NCI-H526 treated with DMSO at 0.1 percent for 48 hours (cell line): ENCODE data around the gene CDK2.
"Not testable (repeated sequence)": the region's sequence is repeated elsewhere in the genome, so short reads cannot be mapped to it uniquely, and the experiment has no call there.

Source experiments
- DNase-seq: peaks from one replicate; lab custom pipeline; 2025; lab: John Stamatoyannopoulos, UW

CDK2 gene

DNA sequence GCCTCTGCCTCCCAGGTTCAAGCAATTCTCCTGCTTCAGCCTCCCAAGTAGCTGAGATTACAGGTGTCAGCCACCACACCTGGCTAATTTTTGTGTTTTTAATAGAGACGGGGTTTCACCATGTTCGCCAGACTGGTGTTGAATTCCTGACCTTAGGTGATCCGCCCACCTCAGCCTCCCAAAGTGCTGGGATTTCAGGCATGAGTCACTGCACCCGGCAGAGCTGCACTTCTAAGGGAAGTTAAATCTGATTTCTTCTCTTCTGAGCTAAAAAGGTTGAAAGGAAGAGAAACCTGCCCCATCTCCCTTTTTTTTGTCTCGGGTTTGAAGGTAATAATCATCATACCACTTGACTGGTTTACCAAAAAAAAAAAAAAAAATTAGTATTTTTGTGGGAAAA lies 15.3 kb downstream of the CDK2 start:
- not testable (repeated sequence) for DNase-seq

DNA sequence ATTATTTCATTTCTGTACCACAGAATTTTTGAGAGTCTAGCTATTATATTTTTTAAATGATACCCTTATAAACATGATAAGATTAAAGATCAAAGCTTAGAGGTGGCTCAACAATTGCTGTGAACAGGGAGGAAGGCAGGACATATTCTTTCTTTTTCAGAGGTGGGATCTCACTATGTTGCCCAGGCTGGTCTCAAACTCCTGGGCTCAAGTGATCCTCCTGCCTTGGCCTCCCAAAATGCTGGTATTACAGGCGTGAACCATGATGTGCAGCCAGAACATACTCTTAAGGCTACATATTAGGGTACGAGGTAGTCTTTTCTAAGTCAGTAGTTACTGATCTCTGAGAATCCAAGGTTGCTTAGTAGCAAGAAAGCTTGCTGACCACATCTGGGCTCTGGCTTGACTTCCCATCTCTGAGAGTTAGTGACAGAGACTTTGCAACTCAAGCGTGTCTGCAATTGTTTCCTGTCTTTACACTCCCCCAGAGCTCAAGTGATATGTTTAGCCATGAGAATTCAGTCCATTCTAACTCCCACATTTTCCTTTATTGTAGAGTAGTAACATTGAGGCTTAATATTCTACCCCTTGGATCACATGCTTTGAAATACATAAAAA lies 15.8 kb downstream of the CDK2 start:
- no peak for DNase-seq

DNA sequence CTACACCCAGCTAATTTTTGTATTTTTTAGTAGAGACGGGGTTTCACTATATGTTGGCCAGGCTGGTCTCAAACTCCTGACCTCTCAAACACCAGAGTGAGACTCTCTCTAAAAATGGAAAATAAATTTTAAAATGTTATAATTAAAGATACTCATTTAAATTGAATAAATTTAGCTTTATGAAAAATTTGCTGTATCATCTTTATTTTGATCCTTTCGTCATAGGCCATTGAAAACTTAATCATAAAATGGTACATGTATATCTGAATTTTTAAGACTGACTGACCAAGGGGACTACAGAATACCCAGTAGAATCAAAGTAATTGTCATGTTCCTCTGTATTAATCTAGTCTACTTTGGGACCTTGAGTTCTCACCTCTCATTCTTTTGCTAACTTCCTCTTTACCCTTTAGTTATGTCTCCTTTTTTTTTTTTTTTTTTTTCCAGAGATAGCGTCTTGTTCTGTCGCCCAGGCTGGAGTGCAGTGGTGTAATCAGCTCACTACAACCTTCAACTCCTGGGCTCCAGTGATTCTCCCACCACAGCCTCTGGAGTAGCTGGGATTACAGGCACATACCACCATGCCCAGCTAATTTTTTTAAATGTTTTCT lies 16.7 kb downstream of the CDK2 start:
- DNase-seq: no peak

DNA sequence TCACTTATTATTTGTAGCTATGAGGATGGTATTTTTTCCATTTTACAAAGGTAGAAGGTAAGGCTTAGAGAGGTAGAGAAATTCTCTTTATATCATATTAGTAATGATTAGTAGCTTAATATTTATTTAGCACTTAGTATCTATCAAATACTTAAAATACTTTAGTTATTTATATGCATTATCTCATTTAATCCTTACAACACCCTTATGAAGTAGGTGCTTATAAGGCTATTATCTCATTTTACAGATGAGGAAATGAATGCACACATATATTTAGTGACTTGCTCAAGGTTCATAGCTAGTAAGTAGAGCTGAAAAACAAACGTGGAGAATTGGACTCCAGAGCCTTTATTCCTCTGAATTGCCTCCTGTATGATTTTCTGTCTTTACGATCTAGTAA lies 18.2 kb downstream of the CDK2 start:
- no peak for DNase-seq

DNA sequence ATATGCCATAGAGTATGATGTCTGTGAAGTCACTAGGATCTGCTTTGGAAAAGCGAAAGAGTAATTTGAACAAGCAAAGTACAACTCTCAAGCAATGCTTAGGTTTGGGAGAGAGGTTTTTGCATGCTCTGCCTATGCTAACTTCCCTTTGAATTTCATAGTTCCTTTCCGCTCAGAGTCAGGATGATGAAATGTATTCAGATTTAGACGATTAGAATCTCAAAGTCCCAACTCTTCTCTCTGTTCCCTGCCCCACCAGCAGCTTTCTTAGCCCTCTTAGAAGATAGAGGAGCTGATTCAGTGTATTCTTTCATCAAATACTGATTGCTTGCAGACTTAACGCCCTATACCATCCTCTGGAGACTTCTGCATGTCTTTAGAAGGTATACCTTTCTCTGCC lies 18.7 kb downstream of the CDK2 start:
- no peak for DNase-seq

DNA sequence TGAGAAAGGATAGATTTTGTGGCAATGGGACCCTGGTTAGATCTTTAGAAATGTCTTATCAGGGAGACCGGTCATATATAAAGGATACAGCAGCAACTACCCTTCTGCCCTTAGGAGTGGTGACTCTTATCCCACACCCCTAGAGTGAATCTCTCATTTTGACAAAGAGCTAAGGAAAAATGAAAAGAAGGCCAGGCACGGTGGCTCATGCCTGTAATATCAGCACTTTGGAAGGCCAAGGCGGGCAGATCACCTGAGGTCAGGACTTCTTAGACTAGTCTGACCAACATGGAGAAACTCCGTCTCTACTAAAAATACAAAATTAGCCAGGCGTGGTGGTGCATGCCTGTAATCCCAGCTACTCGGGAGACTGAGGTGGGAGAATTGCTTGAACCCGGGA lies 19.3 kb downstream of the CDK2 start:
- DNase-seq: not testable (repeated sequence)

DNA sequence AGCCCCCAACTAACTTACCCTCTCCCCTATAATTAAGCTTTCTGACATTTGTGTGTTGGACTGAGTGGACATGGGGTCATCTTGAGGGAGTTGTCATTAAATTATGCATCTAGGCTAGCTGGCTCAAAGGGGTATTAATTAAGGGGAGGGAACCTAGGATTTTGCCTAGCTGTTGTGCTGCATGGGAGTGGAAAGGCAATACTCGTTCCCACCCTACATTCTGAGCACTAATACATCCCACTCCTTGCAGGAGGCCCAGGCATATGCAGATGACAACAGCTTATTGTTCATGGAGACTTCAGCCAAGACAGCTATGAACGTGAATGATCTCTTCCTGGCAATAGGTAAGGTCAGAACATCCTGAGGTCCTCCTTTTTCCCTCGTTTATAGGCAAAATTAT lies 24.5 kb downstream of the CDK2 start:
- no peak for DNase-seq

DNA sequence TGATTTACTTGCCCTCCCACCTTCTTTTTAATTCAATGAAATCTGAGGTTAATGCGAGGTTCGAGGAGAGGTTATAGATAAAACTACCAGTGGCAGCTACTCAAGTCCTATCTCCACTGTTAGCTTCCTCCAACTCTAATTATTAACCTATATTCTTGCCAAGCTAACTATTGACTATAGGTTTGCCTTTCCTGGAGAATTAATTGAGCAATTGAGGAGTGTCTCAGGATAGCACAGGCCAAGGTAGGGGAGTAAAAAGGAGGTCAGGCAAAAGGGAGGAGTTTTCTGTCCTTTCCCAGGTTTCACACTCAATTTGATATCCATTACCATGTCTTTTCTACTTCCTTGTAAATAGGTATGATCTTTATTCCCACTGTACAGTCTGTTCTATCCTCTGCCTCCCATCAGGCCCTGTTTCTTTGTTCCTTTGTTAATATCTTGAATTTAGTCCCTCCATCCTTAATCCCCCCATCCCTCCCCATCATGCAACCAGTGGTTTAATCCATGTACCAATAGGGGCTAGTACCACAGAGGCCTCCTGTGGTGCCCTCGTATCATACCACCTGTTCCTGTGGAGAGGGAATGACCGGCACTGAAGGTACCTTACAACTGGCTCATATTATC lies 26.7 kb downstream of the CDK2 start:
- DNase-seq: no peak

DNA sequence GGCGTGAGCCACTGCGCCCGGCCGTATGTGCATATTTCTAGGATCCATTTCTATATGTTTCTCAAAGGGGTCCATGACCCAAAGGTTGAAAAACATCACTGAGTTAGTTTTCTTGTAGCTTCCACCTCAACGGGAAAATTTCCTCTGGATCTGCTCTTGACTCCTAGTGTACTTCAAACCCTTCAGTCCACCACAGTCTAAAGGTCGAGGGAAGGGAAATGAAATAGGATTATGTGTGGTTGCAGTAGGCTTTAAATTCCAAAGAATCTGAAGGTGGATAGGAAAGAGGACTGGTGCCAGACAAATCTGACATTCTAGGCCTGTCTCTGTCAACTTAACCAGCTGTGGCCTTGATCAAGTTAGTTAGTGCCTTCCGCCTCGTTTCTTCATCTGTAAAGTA lies 28.7 kb downstream of the CDK2 start:
- DNase-seq: no peak

DNA sequence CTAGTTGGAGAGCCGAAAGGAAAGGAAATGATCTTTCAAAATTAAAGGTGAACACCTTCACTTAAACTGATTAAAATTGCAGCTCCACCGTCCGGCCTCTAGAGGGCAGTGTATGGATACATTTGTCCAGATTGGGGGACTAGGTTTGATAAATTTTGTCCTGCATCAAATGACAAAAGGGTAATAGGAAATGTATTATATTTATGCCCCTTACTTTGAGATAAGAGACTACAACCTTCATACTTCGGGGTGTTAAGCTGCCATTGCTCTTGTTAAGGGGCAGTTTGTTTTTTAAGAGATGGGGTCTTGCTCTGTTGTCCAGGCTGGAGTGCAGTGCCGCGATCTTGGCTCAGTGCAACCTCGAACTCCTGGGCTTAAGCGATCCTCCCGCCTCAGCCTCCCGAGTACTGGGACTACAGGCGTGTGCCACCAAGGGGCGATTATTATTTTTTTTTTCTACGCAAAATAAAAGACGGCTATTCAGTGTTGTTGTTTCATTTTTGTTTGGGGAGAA lies 29.6 kb downstream of the CDK2 start:
- DNase-seq: peak; percentile 32

DNA sequence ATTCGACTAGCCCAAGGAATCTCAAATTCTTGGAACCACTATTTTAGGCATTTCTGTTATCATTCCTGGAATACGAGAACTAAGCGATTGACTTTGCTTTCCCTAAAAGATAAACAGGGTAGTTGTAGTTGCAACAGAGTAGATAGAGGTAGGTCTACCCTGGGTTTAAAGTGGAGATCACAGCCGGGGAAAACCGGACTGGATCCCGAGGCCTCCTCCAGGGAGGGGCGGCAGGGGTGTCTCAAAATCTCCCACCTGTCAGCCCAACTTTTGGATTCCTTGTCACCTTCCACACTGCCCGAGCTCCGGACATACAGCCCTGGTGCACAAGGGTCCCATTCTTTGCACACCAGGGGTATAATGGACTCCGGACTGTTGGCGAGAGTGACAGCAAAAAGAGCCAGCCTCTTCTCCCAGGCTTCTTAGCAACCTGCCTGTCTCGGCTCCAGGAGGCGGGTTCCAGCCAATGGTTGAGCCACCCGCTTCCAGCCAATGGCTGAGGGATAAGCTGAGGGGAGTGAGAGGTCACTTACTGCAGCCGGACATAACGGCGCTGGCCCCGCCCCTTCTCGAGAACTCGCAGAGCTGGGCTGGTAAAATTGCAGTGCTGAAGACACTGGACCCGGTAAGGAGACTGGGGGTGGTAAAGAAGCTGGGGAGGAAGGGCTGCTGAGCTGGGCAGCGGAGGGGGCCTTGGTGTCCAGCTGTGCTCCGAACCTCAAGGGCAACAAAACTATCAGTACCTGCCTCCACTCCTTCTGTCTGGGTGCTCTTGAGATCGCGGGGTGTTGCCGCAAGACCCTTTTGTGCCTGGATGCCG lies 30.3 kb downstream of the CDK2 start, which contains the start of gene SUOX:
SUOX (plus strand) TSS at position 562 of the 820 bp plus-strand sequence. CDS start 4,946 bp downstream, outside the sequence.
- peak; percentile 82 for DNase-seq

DNA sequence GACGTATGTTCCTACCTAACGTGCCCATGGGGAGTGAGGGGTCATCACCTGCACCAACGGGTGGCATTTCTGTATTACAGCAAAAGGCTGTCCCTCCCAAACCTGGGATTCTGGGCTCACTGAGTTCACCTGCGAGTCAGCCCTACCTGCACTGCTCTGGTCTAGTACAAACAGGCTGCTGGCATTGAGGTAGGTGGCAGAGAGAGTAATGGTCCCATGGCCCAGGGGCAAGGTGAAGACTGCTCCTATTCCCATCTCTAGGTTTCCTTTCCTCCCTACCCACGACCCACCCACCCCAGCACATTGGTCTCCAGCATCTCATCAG lies 30.9 kb downstream of the CDK2 start:
- DNase-seq: peak; percentile 22

DNA sequence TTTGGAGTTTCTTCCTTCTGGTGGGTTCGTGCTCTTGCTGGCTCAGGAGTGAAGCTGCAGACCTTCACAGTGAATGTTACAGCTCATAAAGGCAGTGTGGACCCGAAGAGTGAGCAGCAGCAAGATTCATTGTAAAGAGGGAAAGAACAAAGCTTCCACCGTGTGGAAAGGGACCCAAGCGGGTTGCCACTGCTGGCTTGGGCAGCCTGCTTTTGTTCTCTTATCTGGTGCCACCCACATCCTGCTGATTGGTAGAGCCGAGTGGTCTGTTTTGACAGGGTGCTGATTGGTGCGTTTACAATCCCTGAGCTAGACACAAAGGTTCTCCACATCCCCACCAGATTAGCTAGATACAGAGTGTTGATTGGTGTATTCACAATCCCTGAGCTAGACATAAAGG lies 32.9 kb downstream of the CDK2 start:
- DNase-seq: not testable (repeated sequence)

DNA sequence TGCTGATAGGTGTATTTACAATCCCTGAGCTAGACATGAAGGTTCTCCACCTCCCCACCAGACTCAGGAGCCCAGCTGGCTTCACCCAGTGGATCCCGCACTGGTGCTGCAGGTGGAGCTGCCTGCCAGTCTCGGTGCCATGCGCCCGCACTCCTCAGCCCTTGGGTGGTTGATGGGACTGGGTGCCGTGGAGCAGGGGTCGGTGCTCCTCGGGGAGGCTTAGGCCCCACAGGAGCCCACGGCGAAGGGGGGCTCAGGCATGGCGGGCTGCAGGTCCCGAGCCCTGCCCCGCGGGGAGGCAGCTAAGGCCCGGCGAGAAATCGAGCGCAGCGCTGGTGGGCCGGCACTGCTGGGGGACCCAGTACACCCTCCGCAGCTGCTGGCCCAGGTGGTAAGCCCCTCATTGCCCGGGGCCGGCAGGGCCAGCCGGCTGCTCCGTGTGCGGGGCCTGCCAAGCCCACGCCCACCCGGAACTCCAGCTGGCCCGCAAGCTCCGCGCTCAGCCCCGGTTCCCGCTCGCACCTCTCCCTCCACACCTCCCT lies 33.4 kb downstream of the CDK2 start:
- not testable (repeated sequence) for DNase-seq

DNA sequence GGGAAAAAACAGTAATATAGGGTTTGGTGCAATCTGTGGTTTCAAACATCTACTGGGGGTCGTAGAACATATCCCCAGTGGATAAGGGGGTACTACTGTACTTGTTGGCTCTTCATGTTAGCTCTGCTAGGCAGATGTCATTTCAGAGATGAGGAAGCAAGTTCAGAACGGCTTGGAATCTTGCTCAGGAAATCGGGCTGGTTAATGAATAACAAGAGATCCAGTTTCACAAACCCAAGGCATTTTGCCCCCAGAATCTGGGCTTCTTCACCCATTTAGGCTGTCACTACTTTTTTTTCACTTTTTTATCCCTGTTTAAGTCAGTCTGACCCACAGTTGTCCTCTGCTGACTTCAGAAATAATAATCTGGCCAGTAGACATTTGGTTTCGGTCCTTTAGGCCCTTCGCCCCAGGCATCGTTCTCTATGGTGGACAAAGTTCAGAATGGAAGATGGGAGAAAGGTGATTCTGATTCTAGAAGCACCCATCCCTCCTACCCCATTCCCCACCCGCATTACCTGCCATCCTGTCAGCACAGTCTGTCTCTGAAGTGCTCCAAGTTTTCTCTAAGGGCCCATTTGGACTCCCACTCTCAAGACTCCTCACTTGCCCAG lies 35.0 kb downstream of the CDK2 start:
- no peak for DNase-seq

DNA sequence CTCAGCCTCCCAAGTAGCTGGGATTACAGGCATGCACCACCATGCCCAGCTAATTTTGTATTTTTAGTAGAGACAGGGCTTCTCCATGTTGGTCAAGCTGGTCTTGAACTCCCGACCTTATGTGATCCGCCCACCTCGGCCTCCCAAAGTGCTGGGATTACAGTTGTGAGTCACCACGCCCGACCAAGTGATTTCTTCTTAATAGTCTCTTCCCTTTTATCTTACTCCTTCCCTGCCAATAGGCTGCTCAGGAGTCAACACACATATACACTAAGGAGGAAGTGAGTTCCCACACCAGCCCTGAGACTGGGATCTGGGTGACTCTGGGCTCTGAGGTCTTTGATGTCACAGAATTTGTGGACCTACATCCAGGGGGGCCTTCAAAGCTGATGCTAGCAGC lies 36.7 kb downstream of the CDK2 start:
- DNase-seq: not testable (repeated sequence)

DNA sequence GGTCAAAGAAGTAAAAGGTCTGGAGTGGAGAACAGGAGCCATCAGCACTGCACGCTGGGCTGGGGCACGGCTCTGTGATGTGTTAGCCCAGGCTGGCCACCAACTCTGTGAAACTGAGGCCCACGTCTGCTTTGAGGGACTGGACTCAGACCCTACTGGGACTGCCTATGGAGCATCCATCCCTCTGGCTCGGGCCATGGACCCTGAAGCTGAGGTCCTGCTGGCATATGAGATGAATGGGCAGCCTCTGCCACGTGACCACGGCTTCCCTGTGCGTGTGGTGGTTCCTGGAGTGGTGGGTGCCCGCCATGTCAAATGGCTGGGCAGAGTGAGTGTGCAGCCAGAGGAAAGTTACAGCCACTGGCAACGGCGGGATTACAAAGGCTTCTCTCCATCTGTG lies 37.6 kb downstream of the CDK2 start:
- DNase-seq: no peak

DNA sequence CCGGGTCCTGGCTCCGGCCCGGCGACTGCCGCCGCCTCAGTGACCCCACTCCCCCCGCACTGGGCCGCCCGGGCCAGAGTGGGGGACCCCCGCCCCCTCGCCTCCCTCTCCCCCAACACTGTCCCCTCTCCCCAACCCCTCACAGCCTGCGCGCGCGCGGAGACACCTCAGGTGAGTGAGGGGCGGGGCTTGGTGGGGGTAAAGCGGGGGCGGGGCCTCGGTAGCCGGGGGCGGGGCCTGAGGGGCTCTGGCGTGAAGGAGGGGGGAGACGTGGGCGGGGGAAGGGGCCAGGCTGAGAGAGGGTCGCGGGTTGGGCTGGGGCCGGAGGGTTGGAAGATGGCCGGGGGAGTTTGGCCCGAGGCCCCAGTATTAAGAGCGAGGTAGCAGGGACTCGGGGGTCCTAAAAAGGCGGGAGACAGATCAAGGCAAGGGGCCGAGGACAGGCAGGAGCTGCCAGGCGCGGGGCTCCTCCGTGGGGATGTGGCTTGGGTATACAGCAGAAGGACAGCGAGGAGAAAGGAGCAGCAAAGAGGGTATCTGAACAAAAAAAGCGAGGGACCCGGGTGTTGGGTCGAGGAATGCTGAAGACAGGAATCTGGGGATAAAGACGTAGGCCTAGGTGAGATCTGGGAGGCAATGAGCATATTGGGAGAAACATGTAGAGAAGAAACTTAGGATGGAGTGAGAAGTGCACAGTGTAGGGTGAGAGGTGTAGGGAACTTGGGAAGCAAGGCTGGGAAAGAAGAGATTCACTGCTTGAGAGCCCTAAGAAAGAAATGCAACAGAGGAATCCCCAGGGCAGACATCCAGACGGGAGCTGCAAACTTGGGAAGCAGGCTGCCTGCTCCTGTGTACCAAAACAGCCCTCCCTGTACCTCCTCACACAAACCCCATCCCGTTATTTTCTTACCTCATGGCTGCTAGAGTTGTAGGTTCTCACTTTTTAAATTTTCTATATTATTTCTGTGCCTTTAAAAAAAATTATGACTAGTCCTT lies 41.2 kb downstream of the CDK2 start:
- no peak for DNase-seq

DNA sequence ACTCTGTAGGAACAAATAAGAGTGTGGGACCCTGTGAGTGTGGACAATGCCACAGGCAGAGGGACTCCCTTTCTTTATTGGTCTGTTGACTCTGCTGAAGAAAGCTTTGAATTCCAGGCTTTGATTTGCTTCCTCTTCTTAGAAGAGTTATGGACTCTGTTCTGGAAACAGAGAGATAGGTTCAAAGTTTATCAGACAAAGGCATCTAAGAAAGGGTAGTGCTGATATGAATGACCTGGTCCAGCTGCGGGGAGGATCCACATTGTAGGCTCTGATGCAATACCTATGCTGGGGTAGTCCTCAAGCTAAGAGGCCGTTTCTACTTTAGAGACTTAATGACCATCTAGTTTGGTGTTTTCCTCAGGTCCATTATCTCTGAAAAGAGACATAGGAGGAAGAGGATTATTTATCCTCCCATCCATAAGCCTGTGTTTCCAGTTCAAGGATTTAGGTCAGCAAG lies 43.5 kb downstream of the CDK2 start:
- DNase-seq: no peak

DNA sequence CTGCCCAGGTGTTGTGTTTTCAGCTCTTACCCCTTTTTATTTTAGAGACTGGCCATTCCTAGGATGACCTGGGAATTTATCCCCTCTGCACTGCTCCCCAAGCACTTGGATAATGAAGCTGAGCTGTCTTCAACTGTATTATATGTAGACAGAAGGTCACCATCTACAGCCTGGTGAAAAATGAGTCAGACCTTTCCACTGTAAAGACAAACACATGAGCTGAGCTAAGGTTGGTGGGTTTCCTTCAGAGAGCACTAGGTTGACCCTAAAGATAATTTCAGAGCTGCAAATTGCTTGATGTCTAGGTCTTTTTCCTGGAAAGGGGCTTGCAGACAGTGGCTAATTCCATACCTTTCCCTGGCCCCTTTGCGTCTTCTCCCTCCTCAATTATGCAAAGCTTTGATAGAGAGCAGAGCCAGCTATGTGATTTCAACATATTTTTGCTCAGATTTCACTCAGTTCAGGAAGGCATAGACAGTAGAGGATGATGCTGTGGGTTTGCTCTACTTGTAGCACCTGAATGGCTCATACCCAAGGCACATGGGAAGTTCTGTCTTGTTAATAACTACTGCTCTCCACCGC lies 45.0 kb downstream of the CDK2 start:
- DNase-seq: no peak
